ENCODE results near the gene MMP24. TPM values are rescaled to one million over a fixed set of nuclear protein-coding genes. Genes with fewer than 3 reads are reported as not detected.

MMP24 gene
- total and polyA plus RNA-seq, 2 of the 13 experiments (the other 11 are each of a cell fraction or from before 2014, with no cell fraction given): 0.29 to 0.35 TPM

DNA sequence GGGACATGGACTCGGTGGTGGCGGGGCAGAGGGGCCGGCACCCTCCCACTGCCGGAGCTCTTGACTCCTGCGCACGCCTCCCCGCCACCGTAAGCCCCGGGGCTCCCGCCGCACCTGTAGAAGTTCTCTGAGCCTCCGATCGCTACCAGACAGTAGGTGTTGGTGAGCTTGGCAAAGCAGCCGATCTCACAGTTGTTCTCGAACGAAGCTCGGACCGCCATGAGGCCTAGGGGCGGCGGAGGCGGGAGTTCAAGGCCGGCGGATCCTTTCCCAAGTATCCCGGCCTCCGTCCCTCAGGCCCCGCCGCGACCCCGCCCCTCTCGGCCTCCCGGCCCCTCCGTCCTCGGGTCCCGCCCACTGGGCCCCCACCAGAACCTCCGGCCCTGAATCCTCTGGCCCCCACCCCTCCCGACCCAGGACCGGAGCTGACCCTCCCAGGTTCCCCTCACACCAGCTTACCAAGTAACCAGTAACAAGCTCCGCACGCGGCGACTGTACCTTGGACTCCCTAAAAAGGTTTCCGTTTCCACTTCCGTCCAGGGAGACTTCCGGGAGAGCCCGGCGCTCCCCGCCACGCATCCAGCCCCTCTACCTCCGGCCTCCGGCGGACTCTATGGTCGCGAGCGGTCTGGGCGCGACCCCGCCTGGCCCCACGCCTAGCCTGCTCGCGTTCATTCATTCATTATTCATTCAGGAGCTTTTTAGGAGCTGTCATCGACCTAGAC is 57.9 kb downstream of the MMP24 start, which contains the start of gene EIF6 (continued):
- TF ChIP-seq, protein P1, sequence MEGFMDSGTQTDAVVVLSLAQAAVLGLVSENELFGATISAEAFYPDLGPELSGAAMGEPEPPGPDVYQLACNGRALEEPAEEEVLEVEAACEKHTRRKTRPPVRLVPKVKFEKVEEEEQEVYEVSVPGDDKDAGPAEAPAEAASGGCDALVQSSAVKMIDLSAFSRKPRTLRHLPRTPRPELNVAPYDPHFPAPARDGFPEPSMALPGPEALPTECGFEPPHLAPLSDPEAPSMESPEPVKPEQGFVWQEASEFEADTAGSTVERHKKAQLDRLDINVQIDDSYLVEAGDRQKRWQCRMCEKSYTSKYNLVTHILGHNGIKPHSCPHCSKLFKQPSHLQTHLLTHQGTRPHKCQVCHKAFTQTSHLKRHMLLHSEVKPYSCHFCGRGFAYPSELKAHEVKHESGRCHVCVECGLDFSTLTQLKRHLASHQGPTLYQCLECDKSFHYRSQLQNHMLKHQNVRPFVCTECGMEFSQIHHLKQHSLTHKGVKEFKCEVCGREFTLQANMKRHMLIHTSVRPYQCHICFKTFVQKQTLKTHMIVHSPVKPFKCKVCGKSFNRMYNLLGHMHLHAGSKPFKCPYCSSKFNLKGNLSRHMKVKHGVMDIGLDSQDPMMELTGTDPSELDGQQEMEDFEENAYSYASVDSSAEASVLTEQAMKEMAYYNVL (CRISPR knock-in tag; IDR thresholded peaks at IDR 0.05; ENCODE audit: borderline replicate concordance): peak; percentile 89; the same call in 1 of the 2 replicates
- TF ChIP-seq BHLHE40 (IDR thresholded peaks at IDR 0.05; ENCODE audit: low read length): peak; percentile 84
- TF ChIP-seq BRCA1 (CRISPR knock-in tag; IDR thresholded peaks at IDR 0.05): no peak
- TF ChIP-seq ZNF180 (CRISPR knock-in tag; IDR thresholded peaks at IDR 0.05; ENCODE audit: borderline replicate concordance, low read depth): no peak
- TF ChIP-seq ZFYVE20 (CRISPR knock-in tag; IDR thresholded peaks at IDR 0.05; ENCODE audit: borderline replicate concordance, low read depth): peak; percentile 94
- TF ChIP-seq ZNF34 (CRISPR knock-in tag; IDR thresholded peaks at IDR 0.05; ENCODE audit: borderline replicate concordance): no peak
- peak; percentile 71 for TF ChIP-seq RARA (CRISPR knock-in tag; IDR thresholded peaks at IDR 0.05)
- TF ChIP-seq SSRP1 (CRISPR knock-in tag; IDR thresholded peaks at IDR 0.05): peak; percentile 63
- TF ChIP-seq, protein P2, sequence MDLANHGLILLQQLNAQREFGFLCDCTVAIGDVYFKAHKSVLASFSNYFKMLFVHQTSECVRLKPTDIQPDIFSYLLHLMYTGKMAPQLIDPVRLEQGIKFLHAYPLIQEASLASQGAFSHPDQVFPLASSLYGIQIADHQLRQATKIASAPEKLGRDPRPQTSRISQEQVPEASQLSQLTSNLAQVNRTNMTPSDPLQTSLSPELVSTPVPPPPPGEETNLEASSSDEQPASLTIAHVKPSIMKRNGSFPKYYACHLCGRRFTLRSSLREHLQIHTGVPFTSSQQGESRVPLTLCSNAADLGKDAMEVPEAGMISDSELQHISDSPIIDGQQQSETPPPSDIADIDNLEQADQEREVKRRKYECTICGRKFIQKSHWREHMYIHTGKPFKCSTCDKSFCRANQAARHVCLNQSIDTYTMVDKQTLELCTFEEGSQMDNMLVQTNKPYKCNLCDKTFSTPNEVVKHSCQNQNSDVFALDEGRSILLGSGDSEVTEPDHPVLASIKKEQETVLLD (CRISPR knock-in tag; IDR thresholded peaks at IDR 0.05; ENCODE audit: low read depth): peak; percentile 93
- no peak for TF ChIP-seq NFE2L2 (IDR thresholded peaks at IDR 0.05; ENCODE audit: low read length)
- TF ChIP-seq, protein P3, sequence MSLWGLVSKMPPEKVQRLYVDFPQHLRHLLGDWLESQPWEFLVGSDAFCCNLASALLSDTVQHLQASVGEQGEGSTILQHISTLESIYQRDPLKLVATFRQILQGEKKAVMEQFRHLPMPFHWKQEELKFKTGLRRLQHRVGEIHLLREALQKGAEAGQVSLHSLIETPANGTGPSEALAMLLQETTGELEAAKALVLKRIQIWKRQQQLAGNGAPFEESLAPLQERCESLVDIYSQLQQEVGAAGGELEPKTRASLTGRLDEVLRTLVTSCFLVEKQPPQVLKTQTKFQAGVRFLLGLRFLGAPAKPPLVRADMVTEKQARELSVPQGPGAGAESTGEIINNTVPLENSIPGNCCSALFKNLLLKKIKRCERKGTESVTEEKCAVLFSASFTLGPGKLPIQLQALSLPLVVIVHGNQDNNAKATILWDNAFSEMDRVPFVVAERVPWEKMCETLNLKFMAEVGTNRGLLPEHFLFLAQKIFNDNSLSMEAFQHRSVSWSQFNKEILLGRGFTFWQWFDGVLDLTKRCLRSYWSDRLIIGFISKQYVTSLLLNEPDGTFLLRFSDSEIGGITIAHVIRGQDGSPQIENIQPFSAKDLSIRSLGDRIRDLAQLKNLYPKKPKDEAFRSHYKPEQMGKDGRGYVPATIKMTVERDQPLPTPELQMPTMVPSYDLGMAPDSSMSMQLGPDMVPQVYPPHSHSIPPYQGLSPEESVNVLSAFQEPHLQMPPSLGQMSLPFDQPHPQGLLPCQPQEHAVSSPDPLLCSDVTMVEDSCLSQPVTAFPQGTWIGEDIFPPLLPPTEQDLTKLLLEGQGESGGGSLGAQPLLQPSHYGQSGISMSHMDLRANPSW (CRISPR knock-in tag; IDR thresholded peaks at IDR 0.05; ENCODE audit: borderline replicate concordance): peak; percentile 93; the same call in 1 of the 2 replicates
- TF ChIP-seq NR2F1 (CRISPR knock-in tag; IDR thresholded peaks at IDR 0.05): peak in 1 of 2 experiments; percentile 85
- peak; percentile 97 for TF ChIP-seq ZNF782 (CRISPR knock-in tag; IDR thresholded peaks at IDR 0.05; ENCODE audit: borderline replicate concordance)
- TF ChIP-seq GTF2F1 (IDR thresholded peaks at IDR 0.05; ENCODE audit: low read length): peak; percentile 84
- peak; percentile 56 for TF ChIP-seq FOSL2 (CRISPR knock-in tag; IDR thresholded peaks at IDR 0.05)
- TF ChIP-seq POLR2A (IDR thresholded peaks at IDR 0.05; ENCODE audit: insufficient read depth in 1 of 2, low read depth in 2 of 2, low read length in 2 of 2): peak; percentile 94 to 96
- peak; percentile 16 for TF ChIP-seq ZNF891 (CRISPR knock-in tag; IDR thresholded peaks at IDR 0.05)
- TF ChIP-seq PHF5A (CRISPR knock-in tag; IDR thresholded peaks at IDR 0.05; ENCODE audit: low read depth, unreplicated experiment): no peak

Measured in HepG2 (cell line).